ENCODE measurements around the gene AGXT2. TPM values are rescaled to one million over a fixed set of nuclear protein-coding genes. Genes with fewer than 3 reads are reported as not detected.

Gene AGXT2
- total RNA-seq, 1 donor from 2014 or later = not detected

- H3K9me3 ChIP-seq (ENCODE audit: low read depth) = no peaks in the 10 kb centered on the region
- H3K4me1 Mint-ChIP-seq = peaks cover 2% of the 10 kb centered on the region
- no peaks in the 10 kb centered on the region for H3K79me2 ChIP-seq (ENCODE audit: low read depth)
- no peak overlapping the region for H3K4me3 ChIP-seq
- H3K27ac Mint-ChIP-seq = no peak overlapping the region
- no peak overlapping the region for H2AFZ ChIP-seq (replicated peaks)
- TF ChIP-seq EZH2phosphoT487 (IDR thresholded peaks at IDR 0.05) (no peak), EZH2 (IDR thresholded peaks at IDR 0.05) (no peak)
- TF ChIP-seq, protein P1, sequence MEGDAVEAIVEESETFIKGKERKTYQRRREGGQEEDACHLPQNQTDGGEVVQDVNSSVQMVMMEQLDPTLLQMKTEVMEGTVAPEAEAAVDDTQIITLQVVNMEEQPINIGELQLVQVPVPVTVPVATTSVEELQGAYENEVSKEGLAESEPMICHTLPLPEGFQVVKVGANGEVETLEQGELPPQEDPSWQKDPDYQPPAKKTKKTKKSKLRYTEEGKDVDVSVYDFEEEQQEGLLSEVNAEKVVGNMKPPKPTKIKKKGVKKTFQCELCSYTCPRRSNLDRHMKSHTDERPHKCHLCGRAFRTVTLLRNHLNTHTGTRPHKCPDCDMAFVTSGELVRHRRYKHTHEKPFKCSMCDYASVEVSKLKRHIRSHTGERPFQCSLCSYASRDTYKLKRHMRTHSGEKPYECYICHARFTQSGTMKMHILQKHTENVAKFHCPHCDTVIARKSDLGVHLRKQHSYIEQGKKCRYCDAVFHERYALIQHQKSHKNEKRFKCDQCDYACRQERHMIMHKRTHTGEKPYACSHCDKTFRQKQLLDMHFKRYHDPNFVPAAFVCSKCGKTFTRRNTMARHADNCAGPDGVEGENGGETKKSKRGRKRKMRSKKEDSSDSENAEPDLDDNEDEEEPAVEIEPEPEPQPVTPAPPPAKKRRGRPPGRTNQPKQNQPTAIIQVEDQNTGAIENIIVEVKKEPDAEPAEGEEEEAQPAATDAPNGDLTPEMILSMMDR (IDR thresholded peaks at IDR 0.05) = no peak
- peaks cover 5% of the 10 kb centered on the region for H3K27me3 Mint-ChIP-seq (ENCODE audit: insufficient read depth, low read depth)
- no peaks in the 10 kb centered on the region for H3K9me3 Mint-ChIP-seq
- no peaks in the 10 kb centered on the region for H3K36me3 Mint-ChIP-seq
- no peak overlapping the region for H3K4me3 Mint-ChIP-seq
- no peaks in the 10 kb centered on the region for H3K4me1 ChIP-seq
- H4K20me1 ChIP-seq (ENCODE audit: low read depth) = no peaks in the 10 kb centered on the region
- no peaks in the 10 kb centered on the region for H3K27me3 ChIP-seq
- no peak overlapping the region for H3K27ac ChIP-seq
- no peak overlapping the region for H3K4me2 ChIP-seq
- no peaks in the 10 kb centered on the region for H3F3A ChIP-seq (ENCODE audit: low read depth)
- no peaks in the 10 kb centered on the region for H3K36me3 ChIP-seq
- DNase-seq (ENCODE audit: low spot score) = no peak
- H3K9ac ChIP-seq = no peak overlapping the region
Observed at GRCh38 chr5:34998058-34998789, 49.5 kb downstream of the AGXT2 start.

GRCh38 chr5:34996261-34996660 lies 51.5 kb downstream of the AGXT2 start:
- no peak overlapping the region for H3K4me2 ChIP-seq
- H2AFZ ChIP-seq (replicated peaks) = no peak overlapping the region
- no peak for DNase-seq (ENCODE audit: low spot score)
- no peaks in the 10 kb centered on the region for H3F3A ChIP-seq (ENCODE audit: low read depth)
- peaks cover 2% of the 10 kb centered on the region for H3K4me1 Mint-ChIP-seq
- no peaks in the 10 kb centered on the region for H3K79me2 ChIP-seq (ENCODE audit: low read depth)
- no peak overlapping the region for H3K9ac ChIP-seq
- no peaks in the 10 kb centered on the region for H3K36me3 ChIP-seq
- H3K27ac Mint-ChIP-seq = no peak overlapping the region
- H3K4me3 ChIP-seq = no peak overlapping the region
- no peaks in the 10 kb centered on the region for H3K36me3 Mint-ChIP-seq
- no peaks in the 10 kb centered on the region for H3K4me1 ChIP-seq
- TF ChIP-seq EZH2 (IDR thresholded peaks at IDR 0.05) (no peak), EZH2phosphoT487 (IDR thresholded peaks at IDR 0.05) (no peak)
- TF ChIP-seq, protein P1 (IDR thresholded peaks at IDR 0.05) = no peak
- no peaks in the 10 kb centered on the region for H4K20me1 ChIP-seq (ENCODE audit: low read depth)
- H3K27me3 ChIP-seq = no peaks in the 10 kb centered on the region
- no peaks in the 10 kb centered on the region for H3K9me3 ChIP-seq (ENCODE audit: low read depth)
- peaks cover 5% of the 10 kb centered on the region for H3K27me3 Mint-ChIP-seq (ENCODE audit: insufficient read depth, low read depth)
- no peaks in the 10 kb centered on the region for H3K9me3 Mint-ChIP-seq
- no peak overlapping the region for H3K4me3 Mint-ChIP-seq
- H3K27ac ChIP-seq = no peak overlapping the region

DNA sequence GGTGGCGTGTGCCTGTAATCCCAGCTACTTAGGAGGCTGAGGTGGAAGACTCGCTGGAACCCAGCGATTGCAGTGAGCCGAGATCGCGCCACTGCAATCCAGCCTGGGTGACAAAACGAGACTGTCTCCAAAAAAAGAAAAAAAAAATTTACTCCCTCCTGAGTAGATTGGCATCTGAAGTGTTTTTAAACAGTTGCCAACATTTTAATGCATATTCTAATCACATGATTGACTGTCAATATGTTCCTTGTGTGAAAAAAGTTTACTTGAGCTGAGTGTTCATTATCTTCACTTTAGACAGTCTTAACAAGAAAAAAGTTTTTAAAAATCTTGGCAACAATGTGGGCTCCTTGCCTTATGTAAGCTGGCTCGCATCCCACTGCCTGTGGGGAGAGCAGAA lies 53.8 kb downstream of the AGXT2 start:
- Histone ChIP-seq H3K27me3 (no peaks in the 10 kb centered on the region), H3K9ac (no peak overlapping the region), H3F3A (ENCODE audit: low read depth) (no peaks in the 10 kb centered on the region), H3K4me3 (no peak overlapping the region), H3K27ac (no peak overlapping the region), H2AFZ (replicated peaks) (no peak overlapping the region), H3K79me2 (ENCODE audit: low read depth) (no peaks in the 10 kb centered on the region), H3K4me2 (no peak overlapping the region), H3K4me1 (no peaks in the 10 kb centered on the region), H3K9me3 (ENCODE audit: low read depth) (no peaks in the 10 kb centered on the region), H3K36me3 (no peaks in the 10 kb centered on the region), H4K20me1 (ENCODE audit: low read depth) (no peaks in the 10 kb centered on the region)
- Mint-ChIP-seq H3K36me3 (no peaks in the 10 kb centered on the region), H3K9me3 (no peaks in the 10 kb centered on the region), H3K4me3 (no peak overlapping the region), H3K27me3 (ENCODE audit: insufficient read depth, low read depth) (peaks cover 3% of the 10 kb centered on the region), H3K27ac (no peak overlapping the region), H3K4me1 (peaks cover 2% of the 10 kb centered on the region)
- TF ChIP-seq EZH2 (IDR thresholded peaks at IDR 0.05) (no peak), EZH2phosphoT487 (IDR thresholded peaks at IDR 0.05) (no peak)
- TF ChIP-seq, protein P1 (IDR thresholded peaks at IDR 0.05) = no peak
- DNase-seq (ENCODE audit: low spot score) = no peak
